ENCODE measurements around the gene RAB3GAP2. TPM values are rescaled to one million over a fixed set of nuclear protein-coding genes. Genes with fewer than 3 reads are reported as not detected.
"Not testable (repeated sequence)": the region's sequence is repeated elsewhere in the genome, so short reads cannot be mapped to it uniquely, and the experiment has no call there.

The RAB3GAP2 gene
- total RNA-seq, 4 donors from 2014 or later: 16.5 to 24.2 (median 18.0) TPM

- DNase-seq (no peak), ATAC-seq (no peak)
- intact Hi-C loops (cut with DNase I; ENCODE audit: low total_unique reads): no loop called here
- TF ChIP-seq POLR2A (IDR thresholded peaks at IDR 0.05) (no peak), CTCF (IDR thresholded peaks at IDR 0.05 in 4 of 5, conservative IDR thresholded peaks at IDR 0.05 in 1 of 5) (no peak)
- Histone ChIP-seq H3K27ac (no peak overlapping the region), H3K27me3 (no peaks in the 10 kb centered on the region), H3K36me3 (peaks cover 0 to 49% of the 10 kb centered on the region in 2 donors), H3K9me3 (no peaks in the 10 kb centered on the region), H3K4me1 (no peaks in the 10 kb centered on the region), H3K4me3 (no peak overlapping the region)
- in situ Hi-C loops (cut with MboI; ENCODE audit: low sequenced_read_pairs in 4 of 4): no loop called here
Measured at GRCh38 chr1:220170836-220171526, 101.3 kb downstream of the RAB3GAP2 start.

DNA sequence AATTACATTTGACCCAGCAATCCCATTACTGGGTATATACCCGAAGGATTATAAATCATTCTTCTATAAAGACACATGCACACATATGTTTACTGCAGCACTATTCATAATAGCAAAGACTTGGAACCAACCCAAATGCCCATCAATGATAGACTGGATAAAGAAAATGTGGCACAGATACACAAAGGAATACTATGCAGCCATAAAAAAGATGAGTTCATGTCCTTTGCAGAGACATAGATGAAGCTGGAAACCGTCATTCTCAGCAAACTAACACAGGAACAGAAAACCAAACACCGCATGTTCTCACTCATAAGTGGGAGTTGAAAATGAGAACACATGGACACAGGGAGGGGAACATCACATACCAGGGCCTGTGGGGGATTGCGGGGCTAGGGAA is 102.4 kb downstream of the RAB3GAP2 start:
- H3K9me3 ChIP-seq; ATAC-seq; H3K4me1 ChIP-seq; intact Hi-C loops (cut with DNase I; ENCODE audit: low total_unique reads); DNase-seq; H3K27me3 ChIP-seq; in situ Hi-C loops (cut with MboI; ENCODE audit: low sequenced_read_pairs in 4 of 4); H3K27ac ChIP-seq; H3K4me3 ChIP-seq: not testable (repeated sequence)
- peaks cover 0 to 59% of the 10 kb centered on the region in 2 donors for H3K36me3 ChIP-seq

- Histone ChIP-seq H3K4me1 (no peaks in the 10 kb centered on the region), H3K27ac (no peak overlapping the region), H3K27me3 (no peaks in the 10 kb centered on the region), H3K9me3 (no peaks in the 10 kb centered on the region), H3K36me3 (peaks cover 0 to 50% of the 10 kb centered on the region in 2 donors), H3K4me3 (no peak overlapping the region)
- in situ Hi-C loops (cut with MboI; ENCODE audit: low sequenced_read_pairs in 4 of 4): no loop called here
- intact Hi-C loops (cut with DNase I; ENCODE audit: low total_unique reads): no loop called here
- DNase-seq (no peak), ATAC-seq (no peak)
- TF ChIP-seq POLR2A (IDR thresholded peaks at IDR 0.05) (no peak), CTCF (IDR thresholded peaks at IDR 0.05 in 4 of 5, conservative IDR thresholded peaks at IDR 0.05 in 1 of 5) (no peak)
Measured at GRCh38 chr1:220166853-220167252, 105.4 kb downstream of the RAB3GAP2 start.

DNA sequence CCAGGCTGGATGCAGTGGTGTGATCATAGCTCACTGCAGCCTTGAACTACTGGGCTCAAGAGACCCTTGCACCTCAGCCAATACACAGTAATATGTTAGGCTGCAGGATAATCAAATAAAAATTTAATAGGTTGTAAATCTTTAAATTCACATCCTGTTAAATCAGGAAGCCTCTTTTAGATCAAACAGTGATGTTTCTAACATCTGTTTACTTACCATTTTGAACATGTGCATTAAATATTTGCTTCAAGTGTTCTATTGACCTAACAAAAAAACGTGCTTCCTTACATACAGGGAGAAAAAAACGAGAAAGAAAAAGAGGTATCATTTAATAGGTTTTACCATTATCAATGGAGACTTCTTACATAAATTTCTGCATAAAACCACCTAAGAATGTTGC is 107.7 kb downstream of the RAB3GAP2 start:
- Histone ChIP-seq H3K27ac (no peak overlapping the region), H3K27me3 (no peaks in the 10 kb centered on the region), H3K4me1 (no peaks in the 10 kb centered on the region), H3K36me3 (peaks cover 0 to 31% of the 10 kb centered on the region in 2 donors), H3K9me3 (no peaks in the 10 kb centered on the region), H3K4me3 (no peak overlapping the region)
- in situ Hi-C loops (cut with MboI; ENCODE audit: low sequenced_read_pairs in 4 of 4) (no loop called here), intact Hi-C loops (cut with DNase I; ENCODE audit: low total_unique reads) (no loop called here)
- TF ChIP-seq CTCF (IDR thresholded peaks at IDR 0.05 in 4 of 5, conservative IDR thresholded peaks at IDR 0.05 in 1 of 5) (no peak), POLR2A (IDR thresholded peaks at IDR 0.05) (no peak)
- DNase-seq (no peak), ATAC-seq (no peak)

- Histone ChIP-seq H3K4me3 (no peak overlapping the region), H3K9me3 (no peaks in the 10 kb centered on the region), H3K27ac (no peak overlapping the region), H3K4me1 (no peaks in the 10 kb centered on the region), H3K36me3 (peaks cover 0 to 31% of the 10 kb centered on the region in 2 donors), H3K27me3 (no peaks in the 10 kb centered on the region)
- intact Hi-C loops (cut with DNase I; ENCODE audit: low total_unique reads): no loop called here
- no peak for ATAC-seq
- in situ Hi-C loops (cut with MboI; ENCODE audit: low sequenced_read_pairs in 4 of 4): no loop called here
- DNase-seq: no peak
- TF ChIP-seq POLR2A (IDR thresholded peaks at IDR 0.05) (no peak), CTCF (IDR thresholded peaks at IDR 0.05 in 4 of 5, conservative IDR thresholded peaks at IDR 0.05 in 1 of 5) (no peak)
Measured at GRCh38 chr1:220164116-220164515, 108.1 kb downstream of the RAB3GAP2 start.
